GM12875 (cell line): ENCODE results near the gene JAML.

Experiments used
- H3K4me3 ChIP-seq: one replicate; pipeline ENCODE4 v1.5.1; 2011; ENCODE audit warnings: low read depth, low read length, control low read depth
- TF ChIP-seq, protein P1 (sequence below): IDR thresholded peaks from 2 replicates; pipeline ENCODE4 v1.5.1; 2011; ENCODE audit warnings: low read depth, mild to moderate bottlenecking, control low read depth, inconsistent platforms, low read length, moderate library complexity, borderline replicate concordance; ENCODE audit not compliant: insufficient read depth

Gene JAML

GRCh38 chr11:118152552-118153471 lies 72.0 kb downstream of the JAML start, which contains the start of gene SCN4B:
Gene SCN4B (minus strand): TSS chr11:118152823. CDS start chr11:118152673, 150 bp downstream.
- TF ChIP-seq, protein P1, sequence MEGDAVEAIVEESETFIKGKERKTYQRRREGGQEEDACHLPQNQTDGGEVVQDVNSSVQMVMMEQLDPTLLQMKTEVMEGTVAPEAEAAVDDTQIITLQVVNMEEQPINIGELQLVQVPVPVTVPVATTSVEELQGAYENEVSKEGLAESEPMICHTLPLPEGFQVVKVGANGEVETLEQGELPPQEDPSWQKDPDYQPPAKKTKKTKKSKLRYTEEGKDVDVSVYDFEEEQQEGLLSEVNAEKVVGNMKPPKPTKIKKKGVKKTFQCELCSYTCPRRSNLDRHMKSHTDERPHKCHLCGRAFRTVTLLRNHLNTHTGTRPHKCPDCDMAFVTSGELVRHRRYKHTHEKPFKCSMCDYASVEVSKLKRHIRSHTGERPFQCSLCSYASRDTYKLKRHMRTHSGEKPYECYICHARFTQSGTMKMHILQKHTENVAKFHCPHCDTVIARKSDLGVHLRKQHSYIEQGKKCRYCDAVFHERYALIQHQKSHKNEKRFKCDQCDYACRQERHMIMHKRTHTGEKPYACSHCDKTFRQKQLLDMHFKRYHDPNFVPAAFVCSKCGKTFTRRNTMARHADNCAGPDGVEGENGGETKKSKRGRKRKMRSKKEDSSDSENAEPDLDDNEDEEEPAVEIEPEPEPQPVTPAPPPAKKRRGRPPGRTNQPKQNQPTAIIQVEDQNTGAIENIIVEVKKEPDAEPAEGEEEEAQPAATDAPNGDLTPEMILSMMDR = no peak
- no peak within 1 kb of the TSS for H3K4me3 ChIP-seq

GRCh38 chr11:118152020-118152551 lies 72.7 kb downstream of the JAML start:
- TF ChIP-seq, protein P1 = no peak
- H3K4me3 ChIP-seq = no peak overlapping the region

DNA sequence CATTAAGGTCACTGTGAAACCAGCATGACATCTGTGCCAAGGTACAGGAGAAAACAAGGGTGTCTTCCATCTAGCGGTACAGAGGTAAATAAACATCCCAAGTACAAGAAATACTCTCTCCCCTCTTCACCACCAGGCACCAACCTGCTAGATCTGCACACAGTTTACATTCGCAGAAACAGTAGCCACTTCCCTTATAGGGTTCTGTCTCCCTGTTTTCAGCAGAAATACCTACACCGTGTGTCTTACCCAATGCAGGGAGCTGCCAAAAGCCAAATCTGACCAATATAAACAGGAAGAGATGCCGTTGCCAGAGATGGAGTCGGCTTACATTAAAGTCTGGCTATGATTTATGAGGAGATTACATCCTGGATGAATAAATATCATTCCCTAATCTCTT lies 73.4 kb downstream of the JAML start:
- H3K4me3 ChIP-seq = no peak overlapping the region

DNA sequence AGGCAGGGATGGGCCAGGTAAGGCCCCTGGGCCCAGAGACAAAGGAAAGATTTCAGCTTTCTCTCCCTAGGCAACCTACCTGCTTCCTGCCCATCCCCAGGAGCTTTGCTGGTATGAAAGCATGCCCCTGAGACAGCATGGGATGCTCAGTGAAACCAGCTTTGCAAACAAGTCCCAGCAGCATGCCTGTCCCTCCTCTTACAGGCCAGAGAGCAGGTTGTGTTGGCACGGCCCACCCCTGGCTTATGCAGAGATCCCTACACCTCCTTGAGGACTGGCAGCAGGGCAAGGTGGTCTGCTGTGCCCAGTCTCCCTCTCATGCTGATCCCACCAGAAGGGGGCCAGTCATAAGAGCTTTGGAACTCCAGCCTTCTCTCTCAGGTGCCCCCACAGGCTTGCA lies 75.3 kb downstream of the JAML start:
- TF ChIP-seq, protein P1 = 0 out of 2 replicates have a peak, but pooled peaks have one; percentile 2
- H3K4me3 ChIP-seq = no peak overlapping the region

More for the DNA sequence above, 73.4 kb downstream of the JAML start:
- TF ChIP-seq, protein P1 = no peak

DNA sequence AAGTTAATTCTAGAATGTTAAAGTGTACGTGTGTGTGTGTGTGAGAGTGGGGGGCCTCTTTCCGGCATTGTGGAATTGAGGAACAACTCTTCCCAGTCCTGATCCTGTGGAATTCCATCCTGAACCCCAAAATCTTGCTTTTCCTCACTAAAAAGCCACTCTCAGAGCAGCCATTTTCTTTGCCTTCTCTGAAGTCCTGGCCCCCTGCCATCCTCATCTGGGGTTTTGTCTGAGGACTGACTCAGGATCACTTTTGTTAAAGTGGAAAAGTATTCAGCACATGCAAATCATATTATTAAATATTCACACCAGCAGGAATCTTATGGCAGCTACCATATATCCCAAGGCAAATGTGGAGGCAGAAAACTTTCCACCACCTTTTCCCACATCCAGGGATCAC lies 76.0 kb downstream of the JAML start:
- TF ChIP-seq, protein P1 = no peak
- no peak overlapping the region for H3K4me3 ChIP-seq

DNA sequence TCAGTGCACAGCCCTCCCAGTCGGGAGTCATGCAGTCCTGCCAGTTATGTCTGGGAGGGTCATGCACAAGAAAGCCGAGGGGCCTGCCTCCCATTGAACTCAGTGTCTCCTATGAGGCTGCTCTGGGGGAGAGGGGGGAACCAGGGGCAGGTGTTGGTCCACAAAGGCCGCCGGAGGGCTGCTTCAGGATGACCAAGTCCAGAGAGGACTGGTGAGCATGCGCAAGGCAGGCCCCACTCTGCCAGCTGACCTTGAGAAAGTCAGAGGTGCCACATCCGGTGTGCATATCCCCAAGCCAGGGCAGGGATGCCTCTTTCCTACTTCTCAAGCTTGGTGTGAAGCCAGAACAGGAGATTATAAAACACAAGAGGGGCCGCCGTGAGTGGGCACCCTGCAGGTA lies 76.6 kb downstream of the JAML start:
- TF ChIP-seq, protein P1 = no peak
- no peak overlapping the region for H3K4me3 ChIP-seq
